IPS-20b (cell line): ENCODE results near the gene CCDC12.

ENCODE experiments used
- H3K27ac ChIP-seq: one replicate; pipeline ENCODE4 v1.5.1; 2013; ENCODE audit warnings: low read length
- H3K27me3 ChIP-seq: 2 replicates; pipeline ENCODE4 v1.6.1; 2013; ENCODE audit warnings: mild to moderate bottlenecking, low read length, inconsistent platforms; ENCODE audit not compliant: insufficient read depth
- H3K36me3 ChIP-seq: 2 replicates; pipeline ENCODE4 v1.6.1; 2013; ENCODE audit warnings: low read depth, mild to moderate bottlenecking, inconsistent platforms, low read length, moderate library complexity; ENCODE audit not compliant: insufficient read depth
- H3K4me1 ChIP-seq: 2 replicates; pipeline ENCODE4 v1.6.1; 2013; ENCODE audit warnings: mild to moderate bottlenecking, control low read depth, inconsistent platforms, low read length, moderate library complexity; ENCODE audit not compliant: insufficient read depth
- H3K4me3 ChIP-seq: 2 replicates; pipeline ENCODE4 v1.5.1; 2013; ENCODE audit warnings: mild to moderate bottlenecking, low read length, inconsistent platforms
- H3K9ac ChIP-seq: 2 replicates; pipeline ENCODE4 v1.6.1; 2013; ENCODE audit warnings: low read depth, mild to moderate bottlenecking, inconsistent platforms, low read length, moderate library complexity
- H3K9me3 ChIP-seq: 2 replicates; pipeline ENCODE4 v1.6.1; 2013; ENCODE audit warnings: mild to moderate bottlenecking, low read depth, low read length, inconsistent platforms; ENCODE audit not compliant: insufficient read depth

CCDC12 gene

DNA sequence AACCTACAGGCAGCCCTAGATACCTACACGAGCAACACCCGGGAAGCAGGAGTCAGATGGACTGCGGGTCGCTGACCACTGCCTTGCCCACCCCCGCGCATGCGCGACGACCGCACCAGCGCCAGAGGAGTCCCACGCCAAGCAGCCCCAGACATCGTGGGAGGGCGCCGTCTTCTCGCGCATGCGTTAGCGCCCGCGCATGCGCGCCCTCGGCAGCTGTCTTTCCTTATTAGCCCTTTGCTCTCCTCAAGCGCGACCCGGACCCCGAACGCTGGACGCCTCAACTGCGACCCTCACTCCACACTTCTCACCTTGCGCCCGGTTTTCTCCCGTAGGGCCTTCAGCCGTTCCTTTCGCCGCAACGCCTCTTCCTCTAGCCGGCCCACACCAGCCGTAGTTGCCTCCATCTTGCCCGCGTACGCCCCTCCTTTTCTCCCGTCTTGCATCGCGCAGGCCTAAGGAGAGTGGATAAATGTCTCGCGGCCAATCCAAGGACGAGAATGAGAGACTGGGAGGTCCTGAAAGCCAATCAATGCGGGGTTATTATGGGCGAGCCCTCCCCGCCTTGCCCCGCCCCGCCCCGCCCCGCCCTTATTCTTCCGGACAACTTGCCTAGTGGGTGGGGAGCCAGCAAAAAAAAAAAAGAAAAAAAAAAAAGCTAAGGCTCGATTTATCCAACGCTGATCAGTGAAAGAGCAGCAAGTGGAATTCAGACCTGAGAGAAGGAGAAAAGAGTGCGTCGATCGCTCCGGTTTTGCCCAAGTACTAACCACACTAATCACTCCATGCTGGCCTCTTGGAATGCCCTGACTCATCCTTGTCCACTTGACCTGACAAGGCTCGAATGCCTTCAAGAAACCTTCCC is at the start of gene CCDC12:
Gene CCDC12 (minus strand): TSS at position 420 of the 865 bp plus-strand sequence. CDS start 13 bp downstream, at position 407.
- Histone ChIP-seq H3K27me3 (peaks cover 5% of the 10 kb centered on the region; the same call in 1 of the 2 replicates), H3K9me3 (no peaks in the 10 kb centered on the region), H3K4me1 (0 out of 2 replicates have a peak, but pooled peaks cover 7% of the 10 kb centered on the region), H3K27ac (peak within 1 kb of the TSS; percentile 98), H3K4me3 (peak within 1 kb of the TSS; percentile 99), H3K36me3 (peaks cover 5% of the 10 kb centered on the region; the same call in 1 of the 2 replicates), H3K9ac (peak within 1 kb of the TSS; percentile 97)

DNA sequence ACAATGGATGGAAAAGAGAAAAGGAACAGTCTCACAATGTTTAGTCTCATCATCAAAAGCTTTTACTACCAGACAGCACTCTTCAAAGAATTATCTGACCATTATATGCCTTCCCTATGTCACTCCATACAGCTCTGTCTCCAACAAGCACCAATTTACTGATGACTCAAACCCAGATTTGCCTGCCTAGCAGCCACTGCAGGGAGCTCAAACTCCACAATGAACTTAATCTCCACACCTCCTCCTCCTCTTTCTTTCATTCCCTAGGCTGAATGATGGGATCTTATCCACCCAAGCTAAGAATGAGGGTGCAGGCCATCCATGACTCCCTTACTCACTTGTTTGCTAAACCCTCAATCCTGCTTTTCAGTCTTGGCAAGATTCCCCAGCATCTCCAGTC is 48.4 kb upstream of the CCDC12 start:
- peaks cover 13% of the 10 kb centered on the region for H3K36me3 ChIP-seq

DNA sequence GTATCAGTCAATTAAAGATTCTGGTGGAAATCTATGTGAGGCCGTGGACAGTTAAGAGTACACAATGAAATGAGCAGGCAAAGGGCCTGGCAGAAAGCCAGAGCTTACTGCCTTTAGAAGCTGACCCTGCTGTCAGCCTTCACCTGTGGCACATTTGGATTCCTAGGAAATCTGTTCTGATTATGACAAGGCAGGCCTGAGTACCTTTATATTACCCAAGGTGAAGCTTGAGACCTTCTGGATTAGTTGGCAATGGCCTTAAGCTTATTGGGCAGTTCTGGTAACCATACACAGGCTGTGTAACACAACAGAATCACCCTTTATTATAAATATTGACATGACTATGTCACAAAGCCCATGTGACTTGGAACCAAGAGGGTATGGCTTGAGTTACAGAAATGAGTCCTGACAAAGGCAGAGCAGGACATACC is 46.1 kb upstream of the CCDC12 start:
- Histone ChIP-seq H3K4me1 (peaks cover 4% of the 10 kb centered on the region), H3K9ac (no peak overlapping the region), H3K27ac (no peak overlapping the region), H3K36me3 (peaks cover 31% of the 10 kb centered on the region), H3K9me3 (no peaks in the 10 kb centered on the region), H3K27me3 (no peaks in the 10 kb centered on the region), H3K4me3 (no peak overlapping the region)

More for the DNA sequence above, 48.4 kb upstream of the CCDC12 start:
- H3K4me1 ChIP-seq = peaks cover 4% of the 10 kb centered on the region
- no peak overlapping the region for H3K4me3 ChIP-seq
- no peaks in the 10 kb centered on the region for H3K27me3 ChIP-seq
- H3K27ac ChIP-seq = no peak overlapping the region
- H3K9me3 ChIP-seq = no peaks in the 10 kb centered on the region
- no peak overlapping the region for H3K9ac ChIP-seq

DNA sequence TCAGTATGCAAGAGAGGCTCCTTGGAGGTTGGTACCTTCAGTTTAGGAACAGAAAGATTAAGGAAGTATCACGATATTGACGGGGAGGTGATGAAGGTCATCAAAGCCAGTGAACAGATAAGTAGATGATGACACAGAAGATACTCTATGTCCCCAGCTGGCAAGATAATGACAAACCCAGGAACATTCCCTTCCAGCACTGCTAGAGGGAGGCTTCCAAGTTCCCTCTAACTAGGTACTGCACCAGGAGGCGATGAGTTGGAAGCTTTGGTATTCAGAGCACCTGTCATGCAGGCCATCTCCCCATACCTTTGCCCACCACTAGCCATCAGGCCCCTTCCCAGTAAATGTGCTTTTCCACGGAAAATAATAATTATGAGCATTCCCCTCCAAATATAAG is 43.8 kb upstream of the CCDC12 start:
- Histone ChIP-seq H3K4me1 (peaks cover 8% of the 10 kb centered on the region), H3K9me3 (no peaks in the 10 kb centered on the region), H3K4me3 (no peak overlapping the region), H3K9ac (no peak overlapping the region), H3K27me3 (no peaks in the 10 kb centered on the region), H3K27ac (no peak overlapping the region), H3K36me3 (peaks cover 47% of the 10 kb centered on the region)

DNA sequence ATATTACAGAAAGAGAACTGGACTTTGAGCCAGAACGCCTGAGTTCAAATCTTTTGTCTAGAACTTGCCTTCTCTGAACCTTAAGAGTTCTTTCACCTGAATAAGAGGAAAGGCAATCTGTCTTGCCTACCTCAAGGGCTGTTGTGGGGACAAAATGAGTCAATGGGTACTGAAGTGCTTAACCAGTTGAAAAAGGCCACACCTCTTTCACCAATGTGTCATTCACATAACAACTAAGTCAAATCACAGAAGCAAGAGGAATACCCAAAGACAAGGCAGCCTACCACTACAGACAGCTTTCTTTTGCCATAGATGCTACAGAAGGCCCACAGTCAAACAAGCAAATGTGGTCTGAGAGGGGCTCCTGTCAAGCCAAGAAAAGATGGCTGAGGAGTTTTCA is 42.7 kb upstream of the CCDC12 start:
- no peak overlapping the region for H3K4me3 ChIP-seq
- no peaks in the 10 kb centered on the region for H3K27me3 ChIP-seq
- H3K9me3 ChIP-seq = no peaks in the 10 kb centered on the region
- peaks cover 51% of the 10 kb centered on the region for H3K36me3 ChIP-seq
- H3K4me1 ChIP-seq = peaks cover 6% of the 10 kb centered on the region
- H3K9ac ChIP-seq = no peak overlapping the region
- no peak overlapping the region for H3K27ac ChIP-seq

DNA sequence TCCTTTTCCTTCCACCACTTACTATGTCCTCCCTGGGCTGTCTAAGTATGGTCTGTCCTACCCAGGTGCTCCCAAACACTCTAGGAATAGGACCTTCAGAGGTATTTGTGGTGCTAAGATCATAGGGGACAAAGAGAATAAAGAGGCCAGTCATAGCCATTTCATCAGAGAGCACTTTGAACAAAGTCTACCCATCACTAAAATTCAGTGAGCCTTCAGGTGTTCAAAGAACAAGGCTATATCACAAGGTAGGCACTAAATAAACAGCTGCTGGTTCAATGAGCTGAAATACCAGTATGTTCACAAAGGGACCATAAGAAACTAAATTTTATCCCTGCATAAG is 41.7 kb upstream of the CCDC12 start:
- Histone ChIP-seq H3K27ac (no peak overlapping the region), H3K4me1 (peaks cover 6% of the 10 kb centered on the region), H3K9me3 (no peaks in the 10 kb centered on the region), H3K36me3 (peaks cover 51% of the 10 kb centered on the region), H3K4me3 (no peak overlapping the region), H3K27me3 (no peaks in the 10 kb centered on the region), H3K9ac (no peak overlapping the region)

DNA sequence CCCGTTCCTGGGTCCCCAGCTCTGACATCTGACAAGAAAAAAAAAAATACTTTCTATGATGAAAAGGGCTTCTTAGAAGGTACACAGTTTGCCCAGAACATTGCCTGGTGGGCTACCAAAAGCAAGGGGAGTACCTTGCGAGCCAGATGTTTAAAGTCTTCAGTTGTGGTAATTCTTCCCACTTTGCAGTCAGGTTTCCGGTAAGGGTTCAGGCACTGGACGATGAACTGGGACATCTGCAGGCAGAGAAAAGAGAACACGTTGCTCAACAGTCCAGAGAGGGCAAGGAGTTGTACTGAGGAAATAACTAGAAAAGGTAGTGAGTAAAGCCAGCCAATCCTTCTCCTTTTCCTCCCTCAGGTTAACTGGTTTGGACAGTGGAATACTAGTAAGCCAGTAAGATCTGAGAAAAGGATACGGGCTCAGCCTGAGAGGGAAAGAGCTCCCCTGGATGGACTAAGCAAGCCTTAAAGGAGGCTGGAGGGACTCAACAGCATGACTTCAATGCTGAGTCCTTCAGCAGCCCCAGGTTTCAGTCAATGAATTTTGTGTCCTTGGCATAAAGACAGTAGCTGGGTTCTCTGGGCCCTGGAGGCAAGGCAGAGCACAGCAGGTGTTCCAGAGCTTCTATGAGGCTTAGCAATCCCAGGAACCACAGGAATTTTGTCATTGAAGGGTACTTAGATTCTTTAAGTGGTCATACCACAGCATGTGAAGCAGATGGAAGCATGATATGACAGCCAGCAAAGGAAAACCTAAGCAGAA is 41.1 kb upstream of the CCDC12 start:
- no peaks in the 10 kb centered on the region for H3K27me3 ChIP-seq
- H3K9ac ChIP-seq = no peak overlapping the region
- peaks cover 6% of the 10 kb centered on the region for H3K4me1 ChIP-seq
- no peaks in the 10 kb centered on the region for H3K9me3 ChIP-seq
- no peak overlapping the region for H3K4me3 ChIP-seq
- no peak overlapping the region for H3K27ac ChIP-seq
- H3K36me3 ChIP-seq = peaks cover 51% of the 10 kb centered on the region

DNA sequence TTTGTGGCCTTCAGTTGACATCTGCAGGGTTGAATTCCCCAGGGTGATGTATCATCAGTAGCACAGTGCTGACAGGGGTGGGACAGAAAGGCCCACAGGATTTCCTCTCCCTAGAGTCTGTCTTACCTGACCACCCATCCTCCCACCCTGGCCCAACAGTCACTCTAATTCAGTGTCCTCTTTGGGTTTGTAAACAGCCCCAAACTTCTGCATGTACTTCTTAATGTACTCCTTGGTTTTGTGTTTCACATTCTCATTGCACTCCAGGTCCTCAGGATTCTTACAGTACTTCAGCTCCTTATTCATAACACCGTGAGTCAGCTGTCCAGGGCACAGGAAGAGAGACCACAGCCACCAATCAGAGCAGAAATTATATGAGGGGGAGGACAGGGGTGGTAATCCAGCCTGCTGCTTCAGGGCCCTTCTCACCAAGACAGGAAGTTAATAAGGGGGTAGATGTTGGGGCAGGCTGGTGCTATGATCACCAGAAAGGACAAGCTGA is 40.4 kb upstream of the CCDC12 start:
- no peak overlapping the region for H3K27ac ChIP-seq
- H3K27me3 ChIP-seq = no peaks in the 10 kb centered on the region
- peaks cover 6% of the 10 kb centered on the region for H3K4me1 ChIP-seq
- no peaks in the 10 kb centered on the region for H3K9me3 ChIP-seq
- H3K9ac ChIP-seq = no peak overlapping the region
- peaks cover 51% of the 10 kb centered on the region for H3K36me3 ChIP-seq
- no peak overlapping the region for H3K4me3 ChIP-seq

DNA sequence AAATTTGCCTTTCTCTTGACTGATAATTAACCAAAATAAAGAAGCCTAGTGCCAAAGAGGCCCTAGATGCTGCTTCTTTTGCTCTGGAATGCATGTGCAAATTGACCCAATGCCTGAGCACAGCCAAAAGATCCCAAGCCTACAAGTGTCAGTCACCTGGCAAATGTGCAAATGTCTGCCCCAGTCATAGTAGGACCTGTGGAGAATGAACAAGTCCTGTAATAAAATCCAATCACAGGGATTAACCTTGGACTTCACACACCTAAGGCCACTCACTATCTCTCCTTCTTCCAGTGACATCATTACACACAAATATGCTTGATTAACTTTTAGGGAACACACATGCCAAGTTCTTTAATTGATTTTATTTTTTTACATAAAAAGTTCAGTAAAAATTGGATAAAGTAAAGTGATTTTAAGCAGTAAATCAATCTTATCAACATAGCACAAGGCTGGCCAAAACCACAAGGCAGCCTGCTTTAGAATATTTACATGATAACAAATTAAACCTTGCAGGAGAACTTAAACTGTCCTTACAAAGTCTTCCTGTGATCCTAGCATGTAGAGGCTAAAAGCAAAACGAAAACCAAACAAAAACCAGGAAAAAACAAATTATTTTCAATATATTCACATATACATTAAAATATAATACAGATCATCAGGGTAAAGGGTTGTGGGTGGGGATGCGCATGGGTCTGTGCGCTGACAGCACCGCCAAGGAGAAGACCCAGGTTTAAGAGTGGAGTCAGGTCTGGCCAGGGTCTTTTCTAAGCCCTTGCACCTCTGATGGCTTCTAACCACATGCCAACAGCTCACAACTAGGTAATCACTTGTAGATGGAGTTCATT is 39.8 kb upstream of the CCDC12 start:
- Histone ChIP-seq H3K27ac (no peak overlapping the region), H3K9ac (no peak overlapping the region), H3K36me3 (peaks cover 51% of the 10 kb centered on the region), H3K27me3 (no peaks in the 10 kb centered on the region), H3K4me3 (no peak overlapping the region), H3K9me3 (no peaks in the 10 kb centered on the region), H3K4me1 (peaks cover 6% of the 10 kb centered on the region)

DNA sequence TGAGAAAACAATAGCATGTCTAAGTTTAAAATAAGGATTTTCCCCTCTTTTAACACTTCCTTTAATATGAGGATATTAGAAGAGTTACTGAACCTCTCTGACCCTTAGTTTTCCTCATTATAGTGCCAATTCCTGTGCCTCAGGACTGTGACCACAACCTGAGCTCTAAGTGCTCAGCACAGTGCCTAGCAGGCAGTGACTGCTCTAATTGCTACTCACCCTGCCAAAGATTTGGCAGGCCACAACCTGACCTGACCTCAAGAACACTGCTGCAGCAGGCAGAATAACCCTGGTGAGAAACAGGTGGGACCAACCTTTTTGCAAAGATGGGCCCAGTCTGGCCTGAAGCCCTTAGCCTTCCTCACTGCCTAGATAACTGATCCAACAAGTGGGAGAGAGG is 38.6 kb upstream of the CCDC12 start:
- no peak overlapping the region for H3K27ac ChIP-seq
- peaks cover 11% of the 10 kb centered on the region for H3K4me1 ChIP-seq
- no peak overlapping the region for H3K4me3 ChIP-seq
- H3K9me3 ChIP-seq = no peaks in the 10 kb centered on the region
- no peaks in the 10 kb centered on the region for H3K27me3 ChIP-seq
- H3K36me3 ChIP-seq = peaks cover 45% of the 10 kb centered on the region
- no peak overlapping the region for H3K9ac ChIP-seq

DNA sequence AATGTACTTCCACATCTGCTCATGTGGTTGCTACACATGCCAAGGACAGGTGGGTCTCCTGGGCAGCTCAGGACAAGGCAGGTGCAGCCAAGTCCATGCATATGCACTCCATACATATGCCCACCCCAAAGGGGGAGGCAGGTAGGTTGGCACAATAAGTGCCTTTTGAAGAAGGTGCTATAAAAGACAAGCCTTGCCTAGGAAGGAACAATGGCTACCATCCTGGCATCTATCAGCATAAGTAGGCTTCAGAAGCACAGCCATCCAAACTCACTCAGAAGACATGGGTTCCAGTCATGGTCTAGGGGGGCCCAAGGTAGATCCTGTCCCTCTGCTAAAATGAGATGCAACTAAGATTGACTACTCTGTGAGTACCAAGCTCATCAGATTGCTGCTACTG is 37.5 kb upstream of the CCDC12 start:
- H3K9ac ChIP-seq = no peak overlapping the region
- H3K27me3 ChIP-seq = no peaks in the 10 kb centered on the region
- H3K9me3 ChIP-seq = no peaks in the 10 kb centered on the region
- H3K4me3 ChIP-seq = no peak overlapping the region
- no peak overlapping the region for H3K27ac ChIP-seq
- H3K36me3 ChIP-seq = peaks cover 34% of the 10 kb centered on the region
- peaks cover 13% of the 10 kb centered on the region for H3K4me1 ChIP-seq
